Activated CD4-positive, alpha-beta T cell treated with anti-CD3 and anti-CD28 coated beads, Interleukin-2, amount 10 ng/mL, durations not matched to agents 24 days and 14 days (primary cell): ENCODE results near the gene MSX2. TPM values are rescaled to one million over a fixed set of nuclear protein-coding genes. Genes with fewer than 3 reads are reported as not detected.
"Not testable (repeated sequence)": the region's sequence is repeated elsewhere in the genome, so short reads cannot be mapped to it uniquely, and the experiment has no call there.

Experiments used
- DNase-seq: peaks from one replicate; pipeline ENCODE4 v3.0.0; 2022
- H3K27ac Mint-ChIP-seq: one replicate; pipeline ENCODE4 v1.8.0; 2022; ENCODE audit warnings: mild to moderate bottlenecking, mixed read lengths
- H3K27me3 Mint-ChIP-seq: one replicate; pipeline ENCODE4 v1.8.0; 2022; ENCODE audit warnings: mixed read lengths
- H3K36me3 Mint-ChIP-seq: one replicate; pipeline ENCODE4 v1.8.0; 2022; ENCODE audit warnings: low read depth, mild to moderate bottlenecking, mixed read lengths
- H3K4me1 Mint-ChIP-seq: one replicate; pipeline ENCODE4 v1.8.0; 2021; ENCODE audit warnings: mixed read lengths
- H3K4me3 Mint-ChIP-seq: one replicate; pipeline ENCODE4 v1.8.0; 2022; ENCODE audit warnings: mild to moderate bottlenecking, moderate library complexity, mixed read lengths
- H3K9me3 Mint-ChIP-seq: one replicate; pipeline ENCODE4 v1.8.0; 2021; ENCODE audit warnings: mixed read lengths
- intact Hi-C: fragments of 100-400 bp; cut with micrococcal nuclease; formaldehyde crosslinking; loops from one replicate; pipeline ENCODE4 v1.15.1; 2023
- total RNA-seq: library from RNA; stranded (reverse); gene quantifications from 2 replicates; pipeline ENCODE4 v1.2.3, GENCODE V29; 2022

The MSX2 gene
- total RNA-seq, 1 donor from 2014 or later, result not detected

DNA sequence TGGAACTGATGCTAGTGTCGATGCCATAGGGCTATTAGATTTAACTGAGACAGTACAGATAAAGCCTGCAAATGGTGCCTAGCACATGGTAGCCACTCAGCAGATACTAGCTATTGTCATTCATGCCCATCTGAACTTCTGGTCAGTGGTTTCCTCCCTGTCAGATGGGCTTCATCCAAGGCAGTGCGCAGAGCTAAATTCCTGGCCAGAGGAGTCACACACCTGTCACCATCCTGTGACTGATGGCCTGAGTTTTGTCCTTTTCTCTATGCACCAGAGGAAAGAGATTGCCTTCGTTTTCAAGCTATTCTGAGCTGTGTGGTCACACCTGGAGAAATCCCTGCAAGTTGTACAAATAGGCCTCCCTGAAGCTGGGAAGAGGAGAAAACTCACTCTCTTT, 34.7 kb downstream of the MSX2 start:
- no peaks in the 10 kb centered on the region for H3K36me3 Mint-ChIP-seq
- no peak overlapping the region for H3K4me3 Mint-ChIP-seq
- H3K27me3 Mint-ChIP-seq, result no peaks in the 10 kb centered on the region
- intact Hi-C loops, result no loop called here
- no peaks in the 10 kb centered on the region for H3K9me3 Mint-ChIP-seq
- H3K27ac Mint-ChIP-seq, result no peak overlapping the region
- DNase-seq, result no peak
- H3K4me1 Mint-ChIP-seq, result no peaks in the 10 kb centered on the region

DNA sequence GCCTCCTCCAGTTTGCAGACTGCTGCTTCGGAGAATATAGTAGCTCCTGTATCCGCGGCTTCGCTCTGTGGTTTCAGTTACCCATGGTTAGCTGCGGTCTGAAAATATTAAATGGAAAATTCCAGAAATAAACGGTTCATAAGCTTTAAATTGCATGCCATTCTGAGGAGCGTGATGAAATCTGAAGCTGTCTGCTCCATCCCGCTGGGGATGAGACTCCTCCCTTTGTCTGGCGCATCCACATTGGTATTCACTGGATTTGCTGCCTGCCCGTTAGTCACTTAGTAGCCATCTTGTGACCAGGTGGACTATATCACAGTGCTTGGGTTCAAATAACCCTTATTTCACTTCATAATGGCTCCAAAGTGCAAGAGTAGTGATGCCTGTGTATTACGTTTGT, 36.3 kb downstream of the MSX2 start:
- Mint-ChIP-seq H3K4me1 (no peaks in the 10 kb centered on the region), H3K27ac (no peak overlapping the region), H3K27me3 (no peaks in the 10 kb centered on the region), H3K9me3 (no peaks in the 10 kb centered on the region), H3K4me3 (no peak overlapping the region), H3K36me3 (no peaks in the 10 kb centered on the region)
- no peak for DNase-seq
- intact Hi-C loops, result no loop called here

DNA sequence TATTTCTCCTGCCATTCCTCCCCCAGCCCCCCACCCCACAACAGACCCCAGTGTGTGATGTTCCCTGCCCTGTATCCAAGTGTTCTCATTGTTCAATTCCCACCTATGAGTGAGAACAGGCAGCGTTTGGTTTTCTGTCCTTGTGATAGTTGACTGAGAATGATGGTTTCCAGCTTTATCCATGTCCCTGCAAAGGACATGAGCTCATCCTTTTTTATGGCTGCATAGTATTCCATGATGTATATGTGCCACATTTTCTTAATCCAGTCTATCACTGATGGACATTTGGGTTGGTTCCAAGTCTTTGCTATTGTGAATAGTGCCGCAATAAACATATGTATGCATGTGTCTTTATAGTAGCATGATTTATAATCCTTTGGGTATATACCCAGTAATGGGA, 37.0 kb downstream of the MSX2 start:
- intact Hi-C loops, H3K27ac Mint-ChIP-seq, H3K4me3 Mint-ChIP-seq, H3K36me3 Mint-ChIP-seq, H3K9me3 Mint-ChIP-seq, H3K27me3 Mint-ChIP-seq, H3K4me1 Mint-ChIP-seq, DNase-seq: not testable (repeated sequence)

DNA sequence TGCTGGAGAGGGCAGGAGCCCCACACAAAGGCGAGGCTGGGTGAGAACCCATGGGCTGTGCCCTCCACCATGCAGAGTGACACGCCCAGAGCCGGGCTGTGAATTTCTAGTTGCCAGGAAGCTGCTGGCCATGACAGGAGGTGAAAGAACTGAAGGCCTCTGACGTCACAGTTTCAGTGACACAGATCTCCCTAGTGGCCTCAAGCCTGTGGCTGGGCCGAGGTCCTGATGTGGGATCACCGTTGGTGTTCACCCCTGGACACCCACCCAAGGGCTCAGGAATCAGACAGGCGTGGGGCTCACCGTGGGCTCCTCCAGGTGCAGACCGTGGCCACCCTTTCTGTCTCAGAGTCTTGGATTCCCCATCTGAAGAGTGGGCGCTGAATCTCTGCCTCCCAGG, 39.9 kb downstream of the MSX2 start:
- no peak for DNase-seq
- H3K36me3 Mint-ChIP-seq, result no peaks in the 10 kb centered on the region
- no peak overlapping the region for H3K27ac Mint-ChIP-seq
- H3K9me3 Mint-ChIP-seq, result no peaks in the 10 kb centered on the region
- H3K4me3 Mint-ChIP-seq, result no peak overlapping the region
- no peaks in the 10 kb centered on the region for H3K27me3 Mint-ChIP-seq
- no peaks in the 10 kb centered on the region for H3K4me1 Mint-ChIP-seq
- intact Hi-C loops, result no loop called here

DNA sequence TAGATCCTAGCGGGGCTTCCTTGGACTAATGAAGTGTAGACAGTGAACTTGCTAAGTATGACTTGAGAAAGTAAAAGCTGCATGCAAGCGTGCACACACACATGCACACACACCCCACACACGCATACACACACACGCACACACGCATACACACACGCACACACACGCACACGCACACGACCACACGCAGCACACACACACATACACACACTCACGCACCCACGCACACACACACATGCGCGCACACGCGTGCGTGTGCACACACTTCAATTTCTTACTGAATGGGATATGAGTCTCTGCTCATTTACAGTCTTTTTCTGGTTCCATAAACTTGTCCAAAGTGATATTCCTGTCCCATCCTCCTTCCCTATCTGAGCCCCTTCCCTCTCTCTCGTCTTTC, 41.2 kb downstream of the MSX2 start:
- Mint-ChIP-seq H3K4me1 (no peaks in the 10 kb centered on the region), H3K9me3 (no peaks in the 10 kb centered on the region), H3K27ac (no peak overlapping the region), H3K4me3 (no peak overlapping the region), H3K27me3 (no peaks in the 10 kb centered on the region), H3K36me3 (no peaks in the 10 kb centered on the region)
- intact Hi-C loops, result no loop called here
- DNase-seq, result no peak

DNA sequence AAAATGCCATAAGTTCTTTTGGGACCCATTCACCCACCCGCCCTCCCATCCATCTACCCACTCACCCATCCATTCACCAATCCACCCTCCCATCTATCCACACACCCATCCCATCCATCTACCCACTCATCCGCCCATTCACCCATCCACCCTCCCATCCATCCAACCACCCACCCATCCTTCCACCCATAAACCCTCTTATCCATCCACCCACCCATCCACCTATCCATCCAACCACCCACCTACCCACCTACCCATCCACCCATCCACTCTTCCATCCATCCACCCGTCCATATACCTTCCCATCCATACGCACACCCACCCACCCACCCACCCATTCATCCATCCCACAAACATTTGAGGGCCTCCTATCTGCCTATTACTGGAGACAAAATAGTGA, 43.3 kb downstream of the MSX2 start:
- H3K4me1 Mint-ChIP-seq, result no peaks in the 10 kb centered on the region
- H3K4me3 Mint-ChIP-seq, result no peak overlapping the region
- no peak overlapping the region for H3K27ac Mint-ChIP-seq
- no peaks in the 10 kb centered on the region for H3K9me3 Mint-ChIP-seq
- intact Hi-C loops, result no loop called here
- no peak for DNase-seq
- H3K36me3 Mint-ChIP-seq, result no peaks in the 10 kb centered on the region
- H3K27me3 Mint-ChIP-seq, result no peaks in the 10 kb centered on the region

DNA sequence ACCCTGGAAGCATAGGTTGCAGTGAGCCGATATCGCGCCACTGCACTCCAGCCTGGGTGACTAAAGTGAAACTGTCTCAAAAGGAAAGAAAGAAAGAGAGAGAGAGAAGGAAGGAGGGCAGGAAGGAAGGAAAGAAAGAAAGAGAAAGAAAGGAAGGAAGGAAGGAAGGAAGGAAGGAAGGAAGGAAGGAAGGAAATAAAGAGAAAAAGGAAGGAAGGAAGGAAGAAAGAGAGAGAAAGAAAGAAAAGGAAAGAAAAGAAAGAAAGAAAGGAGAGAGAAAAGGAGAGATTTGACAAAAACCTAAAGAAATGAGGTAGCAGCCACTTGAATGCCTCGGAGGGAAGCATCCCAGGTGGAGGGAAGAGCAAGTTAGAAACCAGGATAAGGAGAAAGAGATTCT, 44.6 kb downstream of the MSX2 start:
- Mint-ChIP-seq H3K4me3 (no peak overlapping the region), H3K27me3 (no peaks in the 10 kb centered on the region), H3K27ac (no peak overlapping the region), H3K9me3 (no peaks in the 10 kb centered on the region), H3K4me1 (no peaks in the 10 kb centered on the region), H3K36me3 (no peaks in the 10 kb centered on the region)
- intact Hi-C loops, result no loop called here
- no peak for DNase-seq

DNA sequence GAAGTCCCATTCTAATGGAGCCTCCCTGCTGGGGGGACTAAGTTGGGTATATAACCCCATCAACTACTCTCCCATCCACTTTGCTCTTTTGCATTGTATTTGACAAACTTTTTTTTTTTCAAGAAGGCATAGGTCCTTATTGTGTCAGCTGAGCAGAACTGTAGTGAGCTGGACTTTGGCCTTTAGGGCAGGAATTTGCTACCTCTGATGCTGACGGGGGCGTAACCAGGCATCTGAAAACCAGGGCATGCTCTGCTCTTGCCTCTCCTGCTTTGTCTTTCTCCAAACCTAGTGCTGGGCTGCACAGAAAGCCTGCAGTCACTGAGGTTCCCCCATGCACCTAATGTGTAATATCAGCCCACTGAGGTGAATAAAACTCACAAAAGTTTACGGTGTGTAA, 49.0 kb downstream of the MSX2 start:
- Mint-ChIP-seq H3K4me1 (no peaks in the 10 kb centered on the region), H3K36me3 (no peaks in the 10 kb centered on the region), H3K4me3 (no peak overlapping the region), H3K9me3 (no peaks in the 10 kb centered on the region), H3K27me3 (no peaks in the 10 kb centered on the region), H3K27ac (no peak overlapping the region)
- no peak for DNase-seq
- intact Hi-C loops, result no loop called here

DNA sequence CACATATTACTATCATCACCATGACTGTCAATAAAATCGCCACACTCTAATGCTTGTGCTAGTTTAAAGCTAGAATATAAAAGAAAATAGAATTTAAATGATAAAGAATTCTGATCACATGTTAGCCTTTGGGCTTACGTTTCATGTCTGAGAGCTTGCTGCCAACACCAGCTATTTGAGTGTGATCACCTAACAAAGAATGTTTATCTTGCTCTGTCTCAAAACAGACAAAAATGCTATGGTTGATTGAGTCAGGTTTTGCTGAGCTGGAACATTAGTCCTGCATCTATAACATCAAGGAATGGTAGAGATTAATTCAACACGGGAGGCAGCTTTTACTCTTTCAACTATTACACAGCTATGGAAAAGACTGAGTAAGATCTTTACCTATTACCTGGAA, 50.7 kb downstream of the MSX2 start:
- Mint-ChIP-seq H3K36me3 (no peaks in the 10 kb centered on the region), H3K9me3 (no peaks in the 10 kb centered on the region), H3K4me1 (no peaks in the 10 kb centered on the region), H3K4me3 (no peak overlapping the region), H3K27me3 (no peaks in the 10 kb centered on the region), H3K27ac (no peak overlapping the region)
- no peak for DNase-seq
- intact Hi-C loops, result no loop called here

DNA sequence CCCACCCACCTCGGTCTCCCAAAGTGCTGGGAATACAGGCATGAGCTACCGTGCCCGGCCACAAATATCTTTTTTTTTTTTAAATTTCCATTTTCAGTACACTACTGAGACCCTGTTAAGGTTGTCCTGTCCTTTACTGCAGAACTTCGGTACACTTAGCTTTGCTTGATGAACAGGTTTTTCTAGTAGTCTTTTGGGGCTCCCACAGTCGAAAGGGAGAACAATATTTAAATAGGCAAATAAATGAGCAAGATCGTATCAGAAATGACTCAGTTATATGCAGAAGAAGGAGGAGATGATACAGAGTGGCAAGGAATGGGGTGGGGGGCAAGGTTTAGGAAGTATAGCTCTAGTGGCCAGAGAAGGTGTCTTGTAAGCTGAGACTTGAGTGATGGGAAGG, 52.7 kb downstream of the MSX2 start:
- Mint-ChIP-seq H3K4me3 (no peak overlapping the region), H3K27ac (no peak overlapping the region), H3K9me3 (peaks cover 4% of the 10 kb centered on the region), H3K4me1 (no peaks in the 10 kb centered on the region), H3K27me3 (no peaks in the 10 kb centered on the region), H3K36me3 (no peaks in the 10 kb centered on the region)
- intact Hi-C loops, result no loop called here
- no peak for DNase-seq

DNA sequence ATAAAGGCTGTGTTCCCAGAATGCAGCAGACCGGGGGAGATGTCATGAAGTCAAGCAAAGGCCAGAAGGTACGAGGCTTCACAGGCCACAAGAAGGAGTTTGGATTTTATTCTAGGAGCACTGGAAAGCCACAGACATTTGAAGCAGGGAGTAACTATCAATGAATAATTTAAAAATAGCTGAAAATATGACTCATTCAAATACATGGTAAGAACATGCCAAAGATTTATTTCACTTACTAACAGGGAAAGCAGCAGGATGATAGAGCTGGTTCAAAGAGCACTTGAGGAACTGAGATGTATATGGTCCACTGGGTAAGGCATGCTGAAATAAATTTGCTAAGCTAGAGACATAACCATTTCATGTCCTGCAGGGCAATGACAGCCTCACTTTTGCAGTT, 53.2 kb downstream of the MSX2 start:
- no peak overlapping the region for H3K27ac Mint-ChIP-seq
- no peak for DNase-seq
- no peaks in the 10 kb centered on the region for H3K36me3 Mint-ChIP-seq
- peaks cover 4% of the 10 kb centered on the region for H3K9me3 Mint-ChIP-seq
- no peak overlapping the region for H3K4me3 Mint-ChIP-seq
- H3K4me1 Mint-ChIP-seq, result no peaks in the 10 kb centered on the region
- intact Hi-C loops, result no loop called here
- H3K27me3 Mint-ChIP-seq, result no peaks in the 10 kb centered on the region
